ENCODE measurements around the gene LETMD1. TPM values are rescaled to one million over a fixed set of nuclear protein-coding genes. Genes with fewer than 3 reads are reported as not detected.

The LETMD1 gene
- total and polyA plus RNA-seq, 2 of the 8 experiments (the other 6 are each of a cell fraction or from before 2014, with no cell fraction given): 39.4 to 65.3 TPM

- TF ChIP-seq, protein P1, sequence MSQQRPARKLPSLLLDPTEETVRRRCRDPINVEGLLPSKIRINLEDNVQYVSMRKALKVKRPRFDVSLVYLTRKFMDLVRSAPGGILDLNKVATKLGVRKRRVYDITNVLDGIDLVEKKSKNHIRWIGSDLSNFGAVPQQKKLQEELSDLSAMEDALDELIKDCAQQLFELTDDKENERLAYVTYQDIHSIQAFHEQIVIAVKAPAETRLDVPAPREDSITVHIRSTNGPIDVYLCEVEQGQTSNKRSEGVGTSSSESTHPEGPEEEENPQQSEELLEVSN (IDR thresholded peaks at IDR 0.05): no peak
- TF ChIP-seq JUN (IDR thresholded peaks at IDR 0.05; ENCODE audit: low read depth, low read length): no peak
- TF ChIP-seq BACH1 (IDR thresholded peaks at IDR 0.05; ENCODE audit: low read length): no peak
- TF ChIP-seq SIX5 (IDR thresholded peaks at IDR 0.05; ENCODE audit: low read depth, low read length): no peak
- no peak for TF ChIP-seq TEAD4 (IDR thresholded peaks at IDR 0.05; ENCODE audit: low read depth, low read length)
- TF ChIP-seq CBX8 (IDR thresholded peaks at IDR 0.05; ENCODE audit: borderline replicate concordance, low read depth, low read length): no peak
- no peak for TF ChIP-seq SP4 (IDR thresholded peaks at IDR 0.05; ENCODE audit: low read length)
- TF ChIP-seq KDM4A (IDR thresholded peaks at IDR 0.05; ENCODE audit: low read depth, low read length, severe bottlenecking): no peak
These were observed 19.3 kb upstream of the LETMD1 start (continued) for GRCh38 chr12:51028813-51029150.
